H9 (cell line): ENCODE data around the gene INSRR. TPM values are rescaled to one million over a fixed set of nuclear protein-coding genes. Genes with fewer than 3 reads are reported as not detected.
A peak's percentile ranks its signal among the peaks of the same experiment; 100 is the strongest.

Source experiments
- DNase-seq: peaks from one replicate; pipeline ENCODE4 v3.0.0-alpha.2; 2017
- H2AFZ ChIP-seq: one replicate; pipeline ENCODE4 v1.6.1; 2013; ENCODE audit warnings: mild to moderate bottlenecking, low read length, control low read depth, moderate library complexity
- H2AK5ac ChIP-seq: 2 replicates; pipeline ENCODE4 v1.6.1; 2013; ENCODE audit warnings: low read length, control low read depth, mixed read lengths; ENCODE audit not compliant: insufficient read length
- H2BK120ac ChIP-seq: one replicate; pipeline ENCODE4 v1.6.1; 2013; ENCODE audit warnings: low read depth, mild to moderate bottlenecking, low read length, control low read depth, inconsistent platforms; ENCODE audit not compliant: poor library complexity, severe bottlenecking
- H2BK12ac ChIP-seq: 2 replicates; pipeline ENCODE4 v1.6.1; 2013; ENCODE audit warnings: low read length, control low read depth, mixed read lengths, low read depth; ENCODE audit not compliant: insufficient read length
- H2BK15ac ChIP-seq: 2 replicates; pipeline ENCODE4 v1.6.1; 2013; ENCODE audit warnings: low read depth, low read length, control low read depth
- H2BK20ac ChIP-seq: one replicate; pipeline ENCODE4 v1.6.1; 2013; ENCODE audit warnings: low read depth, mild to moderate bottlenecking, low read length, control low read depth, inconsistent platforms; ENCODE audit not compliant: poor library complexity, severe bottlenecking
- H2BK5ac ChIP-seq: 2 replicates; pipeline ENCODE4 v1.6.1; 2013; ENCODE audit warnings: low read length, control low read depth, mixed read lengths; ENCODE audit not compliant: insufficient read length
- H3K14ac ChIP-seq: 2 replicates; pipeline ENCODE4 v1.6.1; 2013; ENCODE audit warnings: low read length, control low read depth; ENCODE audit not compliant: insufficient read depth
- H3K18ac ChIP-seq: 2 replicates; pipeline ENCODE4 v1.6.1; 2013; ENCODE audit warnings: low read depth, mild to moderate bottlenecking, mixed read lengths, low read length, control low read depth; ENCODE audit not compliant: insufficient read length
- H3K23ac ChIP-seq: 2 replicates; pipeline ENCODE4 v1.6.1; 2013; ENCODE audit warnings: low read length, control low read depth, mixed read lengths, low read depth; ENCODE audit not compliant: insufficient read length
- H3K23me2 ChIP-seq: 2 replicates; pipeline ENCODE4 v1.6.1; 2013; ENCODE audit warnings: low read depth, mild to moderate bottlenecking, mixed read lengths, low read length, control low read depth; ENCODE audit not compliant: insufficient read length, poor library complexity, severe bottlenecking
- H3K27ac ChIP-seq: 2 replicates; pipeline ENCODE4 v1.5.1; 2013; ENCODE audit warnings: low read length, control low read depth, mixed read lengths, low read depth; ENCODE audit not compliant: insufficient read length
- H3K27me3 ChIP-seq: 2 replicates; pipeline ENCODE4 v1.6.1; 2013; ENCODE audit warnings: low read length, control low read depth, inconsistent platforms; ENCODE audit not compliant: insufficient read depth
- H3K4ac ChIP-seq: 2 replicates; pipeline ENCODE4 v1.6.1; 2013; ENCODE audit warnings: low read depth, mild to moderate bottlenecking, control low read depth, inconsistent platforms, low read length, moderate library complexity
- H3K4me1 ChIP-seq: 2 replicates; pipeline ENCODE4 v1.6.1; 2013; ENCODE audit warnings: low read length, control low read depth, inconsistent platforms; ENCODE audit not compliant: insufficient read depth
- H3K4me2 ChIP-seq: 2 replicates; pipeline ENCODE4 v1.6.1; 2013; ENCODE audit warnings: low read length, control low read depth, mixed read lengths; ENCODE audit not compliant: insufficient read length, insufficient read depth
- H3K56ac ChIP-seq: 2 replicates; pipeline ENCODE4 v1.6.1; 2013; ENCODE audit warnings: low read depth, mild to moderate bottlenecking, mixed read lengths, low read length, control low read depth; ENCODE audit not compliant: insufficient read length
- H3K79me1 ChIP-seq: 2 replicates; pipeline ENCODE4 v1.6.1; 2013; ENCODE audit warnings: low read depth, mild to moderate bottlenecking, moderate library complexity, low read length, control low read depth, inconsistent platforms; ENCODE audit not compliant: insufficient read depth, poor library complexity, severe bottlenecking
- H3K79me2 ChIP-seq: 2 replicates; pipeline ENCODE4 v1.6.1; 2013; ENCODE audit warnings: low read length, control low read depth, inconsistent platforms; ENCODE audit not compliant: insufficient read depth
- H3K9ac ChIP-seq: 2 replicates; pipeline ENCODE4 v1.6.1; 2013; ENCODE audit warnings: low read length, control low read depth, mixed read lengths; ENCODE audit not compliant: insufficient read length; ENCODE audit errors: extremely low read depth
- H3K9me3 ChIP-seq: one replicate; pipeline ENCODE4 v1.6.1; 2013; ENCODE audit warnings: low read depth, low read length, inconsistent platforms; ENCODE audit not compliant: control insufficient read depth
- H3T11ph ChIP-seq: one replicate; pipeline ENCODE4 v1.6.1; 2013; ENCODE audit warnings: mild to moderate bottlenecking, low read length, control low read depth, inconsistent platforms
- H4K20me1 ChIP-seq: one replicate; pipeline ENCODE4 v1.6.1; 2013; ENCODE audit not compliant: control insufficient read depth, insufficient read length, insufficient read depth
- H4K5ac ChIP-seq: 2 replicates; pipeline ENCODE4 v1.6.1; 2013; ENCODE audit warnings: low read depth, mild to moderate bottlenecking, mixed read lengths, low read length, control low read depth; ENCODE audit not compliant: insufficient read length
- H4K8ac ChIP-seq: replicated peaks from 2 replicates; pipeline ENCODE4 v1.6.1; 2013; ENCODE audit warnings: low read length, control low read depth, mixed read lengths, low read depth; ENCODE audit not compliant: insufficient read length
- H4K91ac ChIP-seq: 2 replicates; pipeline ENCODE4 v1.6.1; 2013; ENCODE audit warnings: low read depth, mild to moderate bottlenecking, moderate library complexity, mixed read lengths, low read length, control low read depth; ENCODE audit not compliant: insufficient read length
- H3K27ac Mint-ChIP-seq, 3 experiments: 2 replicates in 2 of 3; 3 replicates in 1 of 3; pipeline ENCODE4 v1.8.0; 2020 to 2021; ENCODE audit warnings: mixed read lengths in 3 of 3, mild to moderate bottlenecking in 1 of 3, moderate library complexity in 1 of 3
- H3K27me3 Mint-ChIP-seq: 2 replicates; pipeline ENCODE4 v1.8.0; 2021; ENCODE audit warnings: low read depth, mild to moderate bottlenecking, moderate library complexity, mixed read lengths
- H3K36me3 Mint-ChIP-seq, 3 experiments: 2 replicates in 2 of 3; 3 replicates in 1 of 3; pipeline ENCODE4 v1.8.0; 2020 to 2021; ENCODE audit warnings: low read depth in 3 of 3, mixed read lengths in 3 of 3; ENCODE audit not compliant: insufficient read depth in 1 of 3
- H3K4me1 Mint-ChIP-seq, 2 experiments: 2 replicates each; pipeline ENCODE4 v1.8.0; 2020; ENCODE audit warnings: mixed read lengths in 2 of 2
- H3K4me3 Mint-ChIP-seq, 2 experiments: 2 replicates in 1 of 2; 3 replicates in 1 of 2; pipeline ENCODE4 v1.8.0; 2020 to 2021; ENCODE audit warnings: mild to moderate bottlenecking in 2 of 2, mixed read lengths in 2 of 2, moderate library complexity in 1 of 2
- H3K9me3 Mint-ChIP-seq, 2 experiments: 2 replicates in 1 of 2; 3 replicates in 1 of 2; pipeline ENCODE4 v1.8.0; 2020; ENCODE audit warnings: mild to moderate bottlenecking in 2 of 2, mixed read lengths in 2 of 2, moderate library complexity in 1 of 2
- WGBS: extraction: QIAGEN DNeasy Blood & Tissue Kit; methylation state at CpG from one replicate; pipeline ENCODE4 v1.1.7; 2013; ENCODE audit warnings: missing lambda C conversion rate, low lambda C conversion rate, mixed read lengths; ENCODE audit not compliant: insufficient read length; ENCODE audit errors: extremely low coverage; 5-methylcytosine and 5-hydroxymethylcytosine counted together
- total RNA-seq: library from RNA; stranded (reverse); gene quantifications from 2 replicates; pipeline ENCODE4 v1.2.1, GENCODE V29; 2021
- TF ChIP-seq, protein P1 (sequence below): fragments of 200-600 bp; sonication (generic); conservative IDR thresholded peaks from 3 replicates; pipeline ENCODE4 v1.8.0; 2021; ENCODE audit warnings: antibody characterized with exemption, mild to moderate bottlenecking

Gene INSRR
- total RNA-seq, 1 experiment from 2014 or later: not detected

DNA sequence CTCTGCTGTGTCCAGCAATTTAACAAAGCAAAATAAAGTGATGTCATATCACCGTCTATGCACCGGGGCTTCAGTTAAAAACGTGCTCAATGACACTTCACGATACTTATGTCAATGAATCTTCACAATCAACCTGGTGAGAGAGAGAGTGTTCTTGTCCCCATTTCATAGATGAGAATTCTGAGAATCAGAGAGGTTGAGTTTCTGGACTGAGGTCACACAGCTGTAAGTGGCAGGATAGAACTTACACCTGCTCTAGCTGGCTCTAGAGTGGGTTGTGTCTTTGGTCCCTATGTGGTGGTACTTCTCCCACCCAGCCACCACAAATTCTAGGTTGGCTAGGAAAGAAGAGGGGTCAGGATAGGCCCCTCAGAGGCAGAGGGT lies 6.9 kb upstream of the INSRR start:
- Histone ChIP-seq H3K56ac (no peak overlapping the region), H2AFZ (no peak overlapping the region), H3K4ac (no peak overlapping the region), H4K20me1 (no peaks in the 10 kb centered on the region), H4K91ac (no peak overlapping the region), H3K23ac (no peak overlapping the region), H3K23me2 (no peaks in the 10 kb centered on the region), H3K79me1 (no peaks in the 10 kb centered on the region), H3K14ac (no peak overlapping the region), H2BK12ac (no peak overlapping the region), H3T11ph (no peak overlapping the region), H2BK15ac (no peak overlapping the region), H2BK5ac (no peak overlapping the region), H3K79me2 (no peaks in the 10 kb centered on the region), H4K8ac (no peak overlapping the region), H3K27ac (no peak overlapping the region), H3K18ac (no peak overlapping the region), H2BK20ac (no peak overlapping the region), H3K9ac (no peak overlapping the region), H2BK120ac (no peak overlapping the region), H2AK5ac (no peak overlapping the region), H3K9me3 (no peaks in the 10 kb centered on the region), H3K4me2 (no peak overlapping the region), H3K4me1 (no peaks in the 10 kb centered on the region; the same call in 1 of the 2 replicates), H4K5ac (no peak overlapping the region), H3K27me3 (peaks cover 33% of the 10 kb centered on the region; the same call in 1 of the 2 replicates)
- TF ChIP-seq, protein P1, sequence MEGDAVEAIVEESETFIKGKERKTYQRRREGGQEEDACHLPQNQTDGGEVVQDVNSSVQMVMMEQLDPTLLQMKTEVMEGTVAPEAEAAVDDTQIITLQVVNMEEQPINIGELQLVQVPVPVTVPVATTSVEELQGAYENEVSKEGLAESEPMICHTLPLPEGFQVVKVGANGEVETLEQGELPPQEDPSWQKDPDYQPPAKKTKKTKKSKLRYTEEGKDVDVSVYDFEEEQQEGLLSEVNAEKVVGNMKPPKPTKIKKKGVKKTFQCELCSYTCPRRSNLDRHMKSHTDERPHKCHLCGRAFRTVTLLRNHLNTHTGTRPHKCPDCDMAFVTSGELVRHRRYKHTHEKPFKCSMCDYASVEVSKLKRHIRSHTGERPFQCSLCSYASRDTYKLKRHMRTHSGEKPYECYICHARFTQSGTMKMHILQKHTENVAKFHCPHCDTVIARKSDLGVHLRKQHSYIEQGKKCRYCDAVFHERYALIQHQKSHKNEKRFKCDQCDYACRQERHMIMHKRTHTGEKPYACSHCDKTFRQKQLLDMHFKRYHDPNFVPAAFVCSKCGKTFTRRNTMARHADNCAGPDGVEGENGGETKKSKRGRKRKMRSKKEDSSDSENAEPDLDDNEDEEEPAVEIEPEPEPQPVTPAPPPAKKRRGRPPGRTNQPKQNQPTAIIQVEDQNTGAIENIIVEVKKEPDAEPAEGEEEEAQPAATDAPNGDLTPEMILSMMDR: no peak
- no peak overlapping the region for H3K27ac Mint-ChIP-seq
- DNase-seq: no peak
- H3K4me1 Mint-ChIP-seq: peaks cover 2 to 27% of the 10 kb centered on the region in 2 experiments; a peak in 2 of 4 replicates
- peak overlapping the region in 1 of 2 experiments; percentile 46; a peak in 2 of 5 replicates for H3K4me3 Mint-ChIP-seq
- peaks cover 77% of the 10 kb centered on the region for H3K27me3 Mint-ChIP-seq
- WGBS: no CpG with 5 or more reads among the region's 4 CpGs
- H3K9me3 Mint-ChIP-seq: no peaks in the 10 kb centered on the region; a peak in 2 of 5 replicates
- no peaks in the 10 kb centered on the region for H3K36me3 Mint-ChIP-seq
